SKM-1 (cell line): ENCODE results near the gene QPRT.
"Not testable (repeated sequence)": the region's sequence is repeated elsewhere in the genome, so short reads cannot be mapped to it uniquely, and the experiment has no call there.

Source experiments
- DNase-seq: peaks from one replicate; lab custom pipeline; 2025; ENCODE audit not compliant: unreplicated experiment; lab: John Stamatoyannopoulos, UW

Gene QPRT

DNA sequence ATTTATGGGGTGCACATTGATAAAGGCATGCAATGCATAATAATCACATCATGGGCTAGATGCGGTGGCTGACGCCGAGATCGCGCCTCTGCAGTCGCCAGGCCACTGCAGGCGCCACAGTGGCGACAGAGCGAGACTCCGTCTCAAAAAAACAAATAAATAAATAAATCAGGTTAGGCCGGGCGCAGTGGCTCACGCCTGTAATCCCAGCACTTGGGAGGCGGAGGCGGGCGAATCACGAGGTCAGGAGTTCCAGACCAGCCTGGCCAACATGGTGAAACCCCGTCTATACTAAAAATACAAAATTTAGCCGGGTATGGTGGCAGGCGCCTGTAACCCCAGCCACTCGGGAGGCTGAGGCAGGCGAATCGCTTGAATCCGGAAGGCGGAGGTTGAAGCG, 13.6 kb downstream of the QPRT start:
- DNase-seq, result not testable (repeated sequence)

DNA sequence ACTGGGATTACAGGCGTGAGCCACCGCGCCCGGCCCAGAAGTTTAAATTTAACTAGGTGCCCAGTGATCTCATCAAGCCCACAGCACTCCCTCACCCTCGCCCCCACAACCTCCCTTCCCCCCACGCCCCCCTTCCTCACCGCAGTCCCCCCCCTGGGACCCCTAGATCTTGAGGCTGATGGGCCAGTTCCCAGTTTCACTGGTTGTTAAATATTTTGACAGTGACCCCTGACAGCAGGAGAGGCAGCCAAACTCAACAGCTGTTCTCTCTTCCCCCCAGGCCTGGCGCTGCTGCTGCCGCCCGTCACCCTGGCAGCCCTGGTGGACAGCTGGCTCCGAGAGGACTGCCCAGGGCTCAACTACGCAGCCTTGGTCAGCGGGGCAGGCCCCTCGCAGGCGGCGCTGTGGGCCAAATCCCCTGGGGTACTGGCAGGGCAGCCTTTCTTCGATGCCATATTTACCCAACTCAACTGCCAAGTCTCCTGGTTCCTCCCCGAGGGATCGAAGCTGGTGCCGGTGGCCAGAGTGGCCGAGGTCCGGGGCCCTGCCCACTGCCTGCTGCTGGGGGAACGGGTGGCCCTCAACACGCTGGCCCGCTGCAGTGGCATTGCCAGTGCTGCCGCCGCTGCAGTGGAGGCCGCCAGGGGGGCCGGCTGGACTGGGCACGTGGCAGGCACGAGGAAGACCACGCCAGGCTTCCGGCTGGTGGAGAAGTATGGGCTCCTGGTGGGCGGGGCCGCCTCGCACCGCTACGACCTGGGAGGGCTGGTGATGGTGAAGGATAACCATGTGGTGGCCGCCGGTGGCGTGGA, 15.6 kb downstream of the QPRT start:
- DNase-seq, result no peak

DNA sequence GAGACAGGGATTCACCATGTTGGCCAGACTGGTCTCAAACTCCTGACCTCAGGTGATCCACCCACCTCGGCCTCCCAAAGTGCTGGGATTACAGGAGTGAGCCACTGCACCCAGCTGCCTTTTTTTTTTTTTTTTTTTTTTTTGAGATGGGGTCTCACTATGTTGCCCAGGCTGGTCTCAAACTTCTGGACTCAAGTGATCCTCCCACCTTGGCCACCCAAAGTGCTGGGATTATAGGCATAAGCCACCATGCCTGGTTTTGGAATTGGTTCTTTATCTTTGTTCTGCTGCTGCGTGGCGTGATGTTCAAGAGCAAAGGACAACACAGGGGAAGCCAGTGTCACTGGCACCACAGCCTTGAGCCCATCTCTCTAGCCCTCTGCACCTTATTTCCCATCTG, 16.7 kb downstream of the QPRT start:
- DNase-seq, result not testable (repeated sequence)

DNA sequence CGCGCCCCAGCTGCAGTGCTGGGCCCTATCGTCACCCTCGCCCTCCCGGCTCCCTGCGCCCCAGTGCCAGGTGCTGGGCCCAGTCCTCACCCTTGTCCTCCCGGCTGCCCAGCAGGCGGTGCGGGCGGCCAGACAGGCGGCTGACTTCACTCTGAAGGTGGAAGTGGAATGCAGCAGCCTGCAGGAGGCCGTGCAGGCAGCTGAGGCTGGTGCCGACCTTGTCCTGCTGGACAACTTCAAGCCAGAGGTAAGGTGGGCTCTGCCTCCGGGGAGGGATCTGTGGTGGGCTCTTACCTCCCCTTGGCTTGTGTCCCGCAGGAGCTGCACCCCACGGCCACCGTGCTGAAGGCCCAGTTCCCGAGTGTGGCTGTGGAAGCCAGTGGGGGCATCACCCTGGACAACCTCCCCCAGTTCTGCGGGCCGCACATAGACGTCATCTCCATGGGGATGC, 17.9 kb downstream of the QPRT start:
- DNase-seq, result no peak

DNA sequence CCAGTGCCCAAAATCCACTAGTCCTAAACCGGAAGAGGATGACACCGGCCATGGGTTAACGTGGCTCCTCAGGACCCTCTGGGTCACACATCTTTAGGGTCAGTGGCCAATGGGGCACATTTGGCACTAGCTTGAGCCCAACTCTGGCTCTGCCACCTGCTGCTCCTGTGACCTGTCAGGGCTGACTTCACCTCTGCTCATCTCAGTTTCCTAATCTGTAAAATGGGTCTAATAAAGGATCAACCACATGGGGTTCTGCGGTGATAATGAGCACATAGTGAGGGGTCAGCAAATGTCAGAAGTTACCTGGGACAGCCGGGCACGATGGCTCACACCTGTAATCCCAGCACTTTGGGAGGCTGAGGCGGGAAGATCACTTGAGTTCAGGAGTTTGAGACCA, 18.4 kb downstream of the QPRT start:
- DNase-seq, result no peak

DNA sequence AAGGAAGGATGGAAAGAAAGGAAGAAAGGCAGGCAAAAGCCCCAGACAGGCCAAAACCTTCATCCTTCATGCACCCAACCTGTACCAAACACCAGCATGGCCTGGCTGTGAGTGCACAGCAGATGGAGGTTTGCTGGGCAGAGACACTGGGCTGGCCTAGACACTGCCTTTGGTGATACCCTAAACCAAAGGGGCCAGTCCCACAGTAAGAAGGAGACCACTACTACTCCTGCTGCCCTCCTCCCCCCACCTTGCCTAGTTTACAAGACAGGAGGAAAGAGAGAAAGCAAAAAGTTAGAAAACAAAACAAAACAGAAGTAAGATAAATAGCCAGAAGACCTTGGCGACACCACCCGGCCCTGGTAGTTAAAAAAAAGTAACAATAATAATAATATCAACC, 19.1 kb downstream of the QPRT start:
- no peak for DNase-seq

DNA sequence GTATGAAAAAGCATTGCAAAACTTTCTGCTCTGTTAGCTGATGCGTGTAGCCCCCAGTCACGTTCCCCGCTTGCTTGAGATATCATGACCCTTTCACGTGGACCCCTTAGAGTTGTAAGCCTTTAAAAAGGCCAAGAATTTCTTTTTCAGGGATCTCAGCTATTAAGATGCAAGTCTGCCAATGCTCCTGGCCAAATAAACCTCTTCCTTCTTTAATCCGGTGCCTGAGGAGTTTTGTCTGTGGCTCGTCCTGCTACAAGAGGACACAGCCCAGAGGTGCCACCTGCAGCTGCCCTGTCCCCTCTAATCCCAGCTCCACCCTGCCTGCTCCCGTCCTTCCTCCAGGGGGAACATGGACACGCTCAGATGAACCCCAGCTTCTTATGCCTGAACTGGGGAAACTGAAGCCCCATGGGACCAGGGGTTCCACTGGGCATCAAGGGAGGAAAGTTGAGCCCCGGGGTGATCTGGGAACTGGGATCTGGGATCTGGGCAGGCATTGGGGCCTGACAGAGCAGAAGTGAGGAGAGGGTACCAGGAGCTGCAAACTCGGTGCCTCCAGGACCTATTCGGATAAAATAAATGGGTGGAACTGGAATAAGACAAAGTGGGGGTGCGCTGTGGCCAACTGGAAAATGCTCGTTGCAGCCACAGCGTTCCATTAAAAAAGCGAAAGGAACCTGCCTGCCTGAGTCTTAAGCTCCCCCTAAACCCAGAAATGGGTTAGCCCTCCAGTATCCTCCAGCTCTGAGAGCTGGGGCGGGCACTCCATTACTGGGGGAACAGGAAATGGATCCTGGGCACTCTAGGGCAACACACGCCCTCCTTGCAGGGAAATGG, 19.7 kb downstream of the QPRT start:
- DNase-seq, result no peak

DNA sequence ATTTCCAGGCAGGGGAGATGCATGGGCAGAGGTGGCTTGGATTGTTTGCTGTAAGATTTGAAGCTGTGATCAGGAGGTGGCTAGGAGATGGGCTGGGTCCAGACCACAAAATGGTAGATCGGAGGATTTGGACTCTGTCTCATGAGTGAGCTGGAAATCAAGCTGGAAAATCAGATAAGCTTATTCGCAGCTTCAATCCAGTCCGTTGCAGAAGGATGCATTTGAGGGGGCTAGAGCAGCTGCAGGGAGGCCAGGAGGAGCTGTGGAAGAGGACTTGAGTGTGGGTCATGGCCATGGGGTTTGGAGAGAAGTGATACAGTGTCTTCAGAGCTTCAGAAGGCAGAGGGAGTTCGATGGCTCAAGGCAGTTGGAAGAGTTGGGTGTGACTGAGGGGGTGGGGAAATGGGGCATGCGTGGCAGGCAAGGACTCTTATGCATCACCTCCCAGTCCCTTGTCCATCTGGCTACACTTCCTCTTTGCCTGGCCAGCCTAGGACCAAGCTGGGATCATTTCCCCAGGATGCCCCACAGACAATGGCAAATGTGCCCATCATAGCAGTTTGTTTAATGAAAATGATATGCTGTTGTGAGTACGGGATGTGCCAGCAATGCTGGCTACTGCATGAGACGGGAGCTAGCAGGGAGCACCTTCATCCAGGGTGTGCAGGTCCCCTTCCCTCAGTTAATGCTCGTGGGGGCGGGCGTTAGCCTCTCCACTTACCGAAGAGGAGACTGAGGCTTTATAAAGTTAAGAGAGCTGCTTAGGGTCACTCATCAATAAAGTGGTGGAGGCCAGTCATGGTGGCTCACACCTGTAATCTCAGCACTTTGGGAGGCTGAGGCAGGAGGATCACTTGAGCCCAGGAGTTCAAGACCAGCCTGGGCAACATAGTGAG, 20.6 kb downstream of the QPRT start:
- no peak for DNase-seq

DNA sequence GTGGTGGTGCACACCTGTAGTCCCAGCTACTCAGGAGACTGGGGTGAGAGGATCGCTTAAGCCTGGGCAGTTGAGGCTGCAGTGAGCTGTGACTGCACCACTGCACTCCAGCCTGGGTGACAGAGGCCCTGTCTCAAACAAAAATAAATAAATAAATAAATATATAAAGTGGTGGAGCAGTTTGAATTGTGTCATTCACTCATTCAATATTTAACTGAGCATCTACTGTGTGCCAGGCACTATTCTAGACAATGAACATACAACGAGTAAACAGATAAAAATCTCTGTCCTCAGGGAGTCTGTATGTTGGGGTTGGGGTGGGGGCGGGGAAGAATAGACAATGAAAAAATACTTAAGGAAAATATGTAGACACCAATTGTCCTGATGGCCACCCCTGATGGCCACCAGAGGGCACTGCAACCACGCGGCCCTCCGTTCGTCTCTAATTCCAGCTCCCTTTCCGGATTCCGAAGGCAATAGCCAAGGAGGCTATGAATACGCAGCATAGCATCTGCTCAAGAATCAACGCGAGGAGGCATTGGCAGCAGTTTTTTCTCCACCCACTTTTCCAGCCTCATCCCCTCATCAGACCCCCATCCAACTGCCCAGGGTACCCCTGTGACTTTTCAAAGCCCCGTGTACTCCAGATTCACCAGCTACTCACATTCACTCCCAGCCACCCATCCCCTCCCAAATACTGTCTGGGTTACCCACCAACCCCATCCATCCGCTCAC, 21.4 kb downstream of the QPRT start:
- peak; percentile 52 for DNase-seq

DNA sequence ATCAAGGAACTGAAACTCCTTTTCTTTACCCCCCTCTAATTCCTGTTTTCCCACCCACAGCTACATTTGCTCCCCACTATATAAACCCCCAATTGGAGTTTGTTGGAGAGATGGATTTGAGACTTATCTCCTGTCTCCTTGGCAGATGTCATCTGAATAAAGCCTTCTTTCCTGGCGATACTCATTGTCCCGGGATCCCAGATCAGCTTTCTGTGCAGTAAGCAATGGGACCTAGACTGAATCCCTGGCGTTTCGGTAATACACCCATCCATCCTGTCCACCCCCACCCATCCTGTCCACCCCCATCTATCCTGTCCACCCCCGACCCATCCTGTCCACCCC, 22.2 kb downstream of the QPRT start:
- DNase-seq, result no peak

DNA sequence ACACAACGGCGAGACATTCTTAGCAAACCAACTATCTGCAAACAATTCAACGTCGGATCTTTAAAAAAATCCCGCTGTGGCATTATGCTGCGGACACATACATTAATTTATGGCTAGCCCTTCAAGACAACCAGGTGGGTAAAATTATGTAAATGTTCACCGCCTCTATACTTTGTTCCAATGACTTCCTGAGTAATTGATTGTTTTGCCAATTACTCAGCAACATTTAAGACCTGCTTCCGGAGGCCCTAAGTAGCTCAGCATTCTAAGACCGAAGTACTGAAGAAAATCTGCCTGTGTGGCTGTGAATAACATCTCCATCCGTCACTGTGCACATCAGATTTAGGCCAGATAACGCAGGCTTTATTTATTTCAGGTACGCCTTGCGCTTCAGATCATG, 23.3 kb downstream of the QPRT start:
- DNase-seq, result no peak

DNA sequence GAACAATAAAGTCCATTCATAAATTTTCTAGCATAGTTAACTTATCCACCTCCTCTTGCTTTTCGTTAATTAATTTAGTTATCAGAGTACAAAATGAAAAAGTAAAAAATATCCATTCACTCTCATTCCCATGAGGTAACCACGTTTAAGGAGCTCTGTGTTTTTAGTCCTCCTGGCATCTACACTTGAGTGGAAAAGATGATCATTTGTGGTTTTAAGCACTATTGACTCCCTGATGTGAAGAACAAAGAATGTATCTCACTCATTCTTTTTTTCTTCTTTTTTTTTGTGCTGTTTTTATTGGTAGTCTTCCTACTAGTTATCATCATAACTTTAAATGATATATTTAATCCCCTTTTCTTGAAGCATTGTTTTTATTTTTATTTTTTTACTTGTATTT, 26.1 kb downstream of the QPRT start:
- no peak for DNase-seq

DNA sequence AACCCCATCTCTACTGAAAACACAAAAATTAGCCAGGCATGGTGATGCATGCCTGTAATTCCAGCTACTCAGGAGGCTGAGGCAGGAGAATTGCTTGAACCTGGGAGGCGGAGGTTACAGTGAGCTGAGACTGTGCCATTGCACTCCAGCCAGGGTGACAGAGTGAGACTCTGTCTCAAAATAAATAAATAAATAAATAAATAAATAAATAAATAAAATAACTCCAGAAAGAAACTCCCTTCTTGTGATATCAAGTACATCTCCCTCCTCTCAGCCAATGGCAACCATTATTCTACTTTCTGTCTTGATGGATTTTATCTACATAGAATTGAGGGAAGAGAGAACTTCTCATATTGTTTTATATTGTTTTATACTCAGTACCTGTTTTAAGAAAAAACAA, 28.2 kb downstream of the QPRT start:
- not testable (repeated sequence) for DNase-seq

DNA sequence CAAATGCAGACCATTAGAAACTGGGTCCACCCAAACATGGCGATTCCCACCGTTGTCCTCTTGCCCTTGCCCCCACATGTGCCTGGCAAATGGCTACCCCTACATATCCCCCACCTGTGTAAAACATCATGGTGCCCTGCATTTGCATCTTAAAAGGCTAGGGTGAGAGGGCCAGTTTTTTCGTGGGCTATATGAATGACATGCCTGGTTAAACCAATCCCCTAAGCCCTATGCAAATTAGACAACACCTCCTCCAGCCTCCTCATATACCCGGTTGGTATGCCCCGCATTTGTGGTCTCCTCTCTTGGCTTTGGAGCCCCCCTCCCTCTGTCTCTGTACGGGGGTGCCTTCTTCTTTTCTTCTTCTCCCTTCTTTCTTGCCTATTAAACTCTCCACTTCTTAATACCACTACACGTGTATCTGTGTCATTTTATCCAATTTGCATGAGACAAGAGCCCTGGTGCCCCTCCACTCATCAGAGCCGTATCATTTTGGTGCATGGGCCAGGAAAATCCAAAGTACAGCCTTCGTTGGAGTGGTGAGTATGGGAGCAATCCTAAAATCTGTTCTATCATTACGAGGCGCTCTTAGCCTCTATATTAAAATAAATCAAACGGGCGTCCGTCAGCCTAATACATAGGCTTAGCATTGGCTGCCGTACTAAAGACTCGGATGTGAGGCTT, 30.1 kb downstream of the QPRT start:
- no peak for DNase-seq

DNA sequence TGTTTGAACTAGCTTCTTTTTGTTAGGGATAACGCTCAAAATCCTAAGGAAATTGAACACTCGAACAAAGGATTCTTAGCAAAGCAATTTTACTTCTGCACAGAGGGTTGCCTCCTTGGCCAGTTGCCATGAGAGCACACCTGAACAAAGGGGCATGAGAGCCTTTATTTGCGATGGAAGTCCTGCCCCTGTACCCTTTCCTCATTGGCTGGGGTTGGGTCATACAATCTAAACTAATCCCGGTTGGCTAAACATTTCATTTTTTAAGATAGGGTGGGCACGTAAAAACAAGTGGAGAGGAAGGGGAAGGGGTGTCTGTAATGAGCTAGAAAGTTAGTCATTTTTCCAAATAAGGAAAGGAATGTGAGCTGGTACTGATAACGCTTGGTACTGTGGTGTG, 30.7 kb downstream of the QPRT start:
- DNase-seq, result not testable (repeated sequence)

DNA sequence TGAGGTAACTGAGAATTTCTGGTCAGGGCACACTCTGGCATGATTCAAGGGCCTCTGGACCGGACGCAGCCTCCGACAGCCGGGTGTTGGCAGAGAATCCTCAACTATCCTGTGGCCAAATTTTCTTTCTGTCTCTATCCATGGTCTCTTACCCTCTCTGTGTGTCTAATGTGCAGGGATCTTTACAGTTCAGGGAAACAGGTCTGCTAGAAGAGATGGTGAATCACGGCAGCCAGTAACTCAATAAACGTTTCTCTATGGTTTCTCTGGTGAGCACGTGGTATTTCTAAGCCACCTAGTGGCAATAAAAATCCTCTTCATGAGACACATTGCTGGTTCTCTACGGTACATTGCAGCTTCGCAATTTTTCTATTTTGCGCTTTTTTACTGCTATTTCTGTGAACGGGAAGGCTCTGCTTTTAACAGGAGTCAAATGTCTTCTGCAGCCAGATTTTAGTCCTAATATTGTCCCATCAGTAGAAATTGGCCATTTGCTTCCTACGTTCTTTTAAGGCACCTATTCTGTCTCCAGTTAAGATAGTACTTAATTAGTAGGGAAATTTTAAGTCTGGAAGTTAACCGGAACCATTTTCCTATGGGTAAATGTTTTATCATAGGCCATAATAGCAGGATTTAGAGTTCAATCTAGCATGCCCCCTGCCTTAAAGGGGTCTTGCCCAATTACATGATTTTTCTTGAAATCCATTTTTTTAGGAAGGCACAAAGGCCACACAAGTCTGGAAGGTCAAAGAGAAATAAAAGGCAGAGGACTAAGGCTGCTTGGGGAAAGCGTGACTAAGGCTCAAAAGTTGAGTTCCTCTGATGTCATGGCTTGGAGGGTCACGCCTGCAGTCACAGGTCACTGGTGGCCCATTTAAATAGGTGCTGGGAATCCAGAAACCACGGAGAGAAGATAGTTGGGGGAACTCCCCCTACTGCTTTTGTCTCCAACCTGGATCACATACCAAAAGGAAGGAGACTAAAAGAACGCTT, 31.5 kb downstream of the QPRT start:
- peak; percentile 31 for DNase-seq

DNA sequence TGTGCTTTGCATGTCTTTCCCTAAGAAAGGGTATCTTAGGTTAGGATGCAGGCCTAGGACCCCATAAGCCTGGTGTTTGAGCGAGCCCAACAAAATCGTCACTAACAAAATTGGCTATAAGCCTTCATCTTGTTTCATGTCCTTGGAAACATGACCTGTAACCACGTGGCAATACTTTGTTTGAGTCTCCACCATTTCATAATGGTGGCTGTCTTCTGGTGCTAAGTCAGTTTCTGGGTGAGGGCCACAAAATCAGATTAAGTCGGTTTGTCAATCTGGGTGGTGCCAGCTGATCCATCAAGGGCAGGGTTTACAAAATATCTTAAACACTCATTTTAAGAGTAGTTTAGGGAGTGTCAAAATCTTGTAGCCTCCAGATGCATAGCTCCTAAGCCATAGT, 33.8 kb downstream of the QPRT start:
- DNase-seq, result no peak

DNA sequence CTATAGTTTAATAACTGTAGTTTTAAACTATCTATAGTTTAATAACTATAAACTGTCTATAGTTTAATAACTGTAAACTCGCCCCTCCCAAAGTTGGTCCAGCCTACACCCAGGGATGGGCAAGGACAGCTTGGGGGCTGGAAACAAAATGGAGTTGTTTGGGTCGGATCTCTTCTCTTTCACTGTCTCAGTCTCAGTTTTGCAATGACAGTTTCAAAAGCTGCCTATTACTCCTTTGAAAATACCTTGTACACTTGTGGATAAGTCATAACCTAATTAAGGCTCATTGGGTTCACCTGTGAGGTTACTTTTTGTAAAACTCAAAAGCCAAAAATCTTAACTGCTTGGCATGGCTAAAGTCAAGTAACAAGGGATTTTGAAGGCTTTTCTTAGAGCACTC, 35.4 kb downstream of the QPRT start:
- DNase-seq, result no peak

DNA sequence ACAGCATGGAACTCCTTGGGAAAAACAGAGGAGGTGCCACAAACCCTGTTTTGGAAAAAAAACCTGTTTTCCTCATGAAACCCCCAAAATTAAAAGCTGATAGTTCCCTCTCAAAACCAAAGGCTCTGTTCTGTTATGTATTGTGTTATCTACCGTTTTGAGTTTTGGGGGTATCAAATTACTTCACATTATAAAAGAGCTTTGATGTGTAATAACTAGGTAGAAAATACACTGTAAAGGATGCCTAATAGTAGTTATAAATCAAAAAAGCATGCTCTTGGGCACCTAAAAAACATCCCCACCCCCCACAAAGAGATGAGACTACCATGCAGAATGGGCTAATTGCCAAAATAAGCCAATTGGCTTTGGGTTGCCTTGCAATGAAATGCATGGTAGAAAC, 36.0 kb downstream of the QPRT start:
- DNase-seq, result no peak
